ENCODE measurements around the gene SRM. TPM values are rescaled to one million over a fixed set of nuclear protein-coding genes. Genes with fewer than 3 reads are reported as not detected.
"Not testable (repeated sequence)": the region's sequence is repeated elsewhere in the genome, so short reads cannot be mapped to it uniquely, and the experiment has no call there.

The SRM gene
- total and polyA plus RNA-seq, 12 donors = 35.4 to 158 (median 51.5) TPM

- intact Hi-C loops (cut with DNase I) = loop anchor here in 9 of 10 donors (5.0 to 10.0 kb wide), 6 partner anchors 65 to 685 kb away; no protein-coding TSS in a partner anchor
- H3K9me3 ChIP-seq = no peaks in the 10 kb centered on the region
- WGBS, 2 donors = 68 to 76% methylated on average over 2 of the region's 2 CpGs
- H3K4me1 ChIP-seq = peaks cover 0 to 13% (median 3%) of the 10 kb centered on the region in 9 donors
- ATAC-seq (no peak), DNase-seq (no peak)
- no peaks in the 10 kb centered on the region for H3K36me3 ChIP-seq
- no peak overlapping the region for H3K27ac ChIP-seq
- no peak for TF ChIP-seq CTCF (IDR thresholded peaks at IDR 0.05)
- no peaks in the 10 kb centered on the region for H3K27me3 ChIP-seq
- H3K4me3 ChIP-seq = no peak overlapping the region
These were observed 20.3 kb downstream of the SRM start for GRCh38 chr1:11039351-11040104.

- Histone ChIP-seq H3K27me3 (no peaks in the 10 kb centered on the region), H3K9me3 (no peaks in the 10 kb centered on the region), H3K4me3 (no peak overlapping the region), H3K27ac (no peak overlapping the region), H3K4me1 (peaks cover 0 to 13% (median 3%) of the 10 kb centered on the region in 9 donors), H3K36me3 (no peaks in the 10 kb centered on the region)
- 1% methylated on average over 8 of the region's 8 CpGs for WGBS, 2 donors
- ATAC-seq (peak; percentile 86 to 97 (median 94)), DNase-seq (peak; percentile 82 to 88)
- TF ChIP-seq CTCF (IDR thresholded peaks at IDR 0.05) = peak; percentile 89 to 99 (median 97)
- intact Hi-C loops (cut with DNase I) = loop anchor here in 9 of 10 donors (2.0 to 10.0 kb wide), 5 partner anchors 197 to 687 kb away; no protein-coding TSS in a partner anchor
These were observed 22.1 kb downstream of the SRM start for GRCh38 chr1:11037740-11038182.

GRCh38 chr1:11037019-11037739 lies 22.6 kb downstream of the SRM start:
- 53 to 56% methylated on average over 18 of the region's 18 CpGs for WGBS, 2 donors
- H3K4me1 ChIP-seq = peaks cover 0 to 13% (median 3%) of the 10 kb centered on the region in 9 donors
- intact Hi-C loops (cut with DNase I) = loop anchor here in 9 of 10 donors (2.0 to 10.0 kb wide), 5 partner anchors 198 to 688 kb away; no protein-coding TSS in a partner anchor

DNA sequence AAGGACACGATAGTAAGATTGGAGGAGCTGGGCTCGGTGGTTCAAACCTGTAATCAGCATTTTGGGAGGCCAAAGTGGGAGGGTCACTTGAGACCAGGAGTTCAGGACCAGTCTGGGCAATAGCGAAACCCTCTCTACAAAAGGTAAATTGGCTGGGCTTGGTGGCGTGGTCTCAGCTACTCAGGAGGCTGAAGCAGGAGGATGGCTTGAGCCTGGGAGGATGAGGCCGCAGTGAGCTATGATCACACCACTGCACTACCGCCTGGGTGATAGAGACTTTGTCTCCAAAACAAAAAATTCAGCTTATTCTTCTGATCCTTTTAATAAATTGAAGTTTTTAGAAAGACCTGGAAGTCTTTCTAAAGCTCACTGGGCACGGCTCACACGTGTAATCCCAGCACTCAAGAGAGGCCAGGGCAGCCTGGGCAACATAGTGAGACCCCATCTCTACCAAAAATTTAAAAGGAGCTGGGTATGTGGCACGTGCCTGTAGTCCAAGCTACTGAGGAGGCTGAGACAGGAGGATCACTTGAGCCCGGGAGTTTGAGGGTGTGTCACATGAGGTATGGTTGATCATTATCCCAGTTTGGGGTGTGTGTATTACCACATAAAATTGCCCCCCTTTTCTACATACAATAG lies 28.1 kb downstream of the SRM start:
- H3K27me3 ChIP-seq = no peaks in the 10 kb centered on the region
- H3K4me3 ChIP-seq = no peak overlapping the region
- peaks cover 0 to 42% (median 11%) of the 10 kb centered on the region in 9 donors for H3K36me3 ChIP-seq
- no peaks in the 10 kb centered on the region for H3K4me1 ChIP-seq
- intact Hi-C loops (cut with DNase I) = loop anchor here in 3 of 10 donors (10.0 kb wide), 2 partner anchors 203 to 693 kb away; no protein-coding TSS in a partner anchor
- H3K9me3 ChIP-seq = no peaks in the 10 kb centered on the region
- DNase-seq = no peak
- ATAC-seq = no peak
- 92 to 93% methylated on average over 10 of the region's 10 CpGs for WGBS, 2 donors
- no peak overlapping the region for H3K27ac ChIP-seq
- no peak for TF ChIP-seq CTCF (IDR thresholded peaks at IDR 0.05)

More at GRCh38 chr1:11037019-11037739, 22.6 kb downstream of the SRM start:
- not testable (repeated sequence) for H3K4me3 ChIP-seq, H3K36me3 ChIP-seq, H3K9me3 ChIP-seq, H3K27me3 ChIP-seq, DNase-seq, H3K27ac ChIP-seq, ATAC-seq

Measured in heart right ventricle (tissue), 16 donors.